ENCODE data around the gene EFNB2. TPM values are rescaled to one million over a fixed set of nuclear protein-coding genes. Genes with fewer than 3 reads are reported as not detected.

The EFNB2 gene
- total and polyA plus RNA-seq, 2 of the 8 experiments (the other 6 are each of a cell fraction or from before 2014, with no cell fraction given), result 8.2 to 12.0 TPM

DNA sequence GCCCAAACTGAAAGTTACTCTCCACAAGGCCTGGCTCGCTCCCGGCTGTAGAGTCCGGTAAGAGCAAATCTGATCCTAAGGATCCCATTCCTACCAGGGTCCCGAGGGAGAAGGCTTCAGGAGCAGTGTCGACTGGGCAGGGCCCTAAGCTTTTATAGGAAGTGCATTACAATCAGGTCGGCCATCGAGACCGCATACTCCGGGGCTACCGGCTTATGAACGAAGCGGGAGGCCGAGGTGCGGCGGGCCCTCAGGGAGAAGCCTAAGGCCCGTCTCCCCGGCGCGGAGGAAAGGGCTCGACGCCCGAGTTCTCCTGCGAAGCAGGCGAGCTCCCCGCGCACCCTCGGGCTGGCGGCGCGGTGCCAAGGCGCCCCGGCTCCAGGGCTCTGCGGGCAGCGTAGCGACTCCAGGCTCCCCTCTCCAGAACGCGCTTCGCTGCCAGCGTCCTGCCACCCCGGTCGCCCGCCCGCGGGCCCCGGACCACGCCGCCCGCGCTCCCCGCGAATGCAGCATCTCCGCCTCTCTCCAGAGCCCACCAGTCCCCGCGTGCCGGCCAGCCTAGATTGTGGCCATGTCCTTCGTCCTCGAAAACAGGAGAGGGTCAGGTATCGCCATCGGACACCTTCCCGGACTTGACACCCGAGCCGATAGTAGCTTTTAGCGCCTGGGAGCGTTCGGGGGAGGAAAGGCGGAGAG lies 1.4 kb downstream of the EFNB2 start (continued):
- TF ChIP-seq RNF2 (IDR thresholded peaks at IDR 0.05; ENCODE audit: borderline replicate concordance, low read depth, low read length, missing control alignments, poor library complexity, severe bottlenecking), result peak; percentile 59
- TF ChIP-seq ASH2L (IDR thresholded peaks at IDR 0.05; ENCODE audit: low read length), result peak; percentile 72
- 0 out of 3 replicates have a peak, but pooled peaks of 1 of the 2 experiments have one; percentile 30 for TF ChIP-seq POLR2A (IDR thresholded peaks at IDR 0.05; ENCODE audit: control extremely low read depth in 1 of 2, low read depth in 2 of 2, low read length in 2 of 2)

Data from H1 (cell line).